Renal cortical epithelial cell (primary cell): Measurements from ENCODE around the gene PNLIPRP2. TPM values are rescaled to one million over a fixed set of nuclear protein-coding genes. Genes with fewer than 3 reads are reported as not detected.

Experiments
- DNase-seq: peaks from one replicate; pipeline ENCODE4 v3.0.0-alpha.2; 2011; ENCODE audit warnings: low read depth
- total RNA-seq: library from RNA; depleted of rRNA; stranded (reverse); fragments of >200 nt; gene quantifications from 2 replicates; pipeline ENCODE4 v1.2.3, GENCODE V29; 2014

Gene PNLIPRP2
- total RNA-seq, 1 donor from 2014 or later: not detected

- no peak for DNase-seq
These were observed 34.8 kb downstream of the PNLIPRP2 start for GRCh38 chr10:116655568-116655967.

GRCh38 chr10:116656044-116656443 lies 35.3 kb downstream of the PNLIPRP2 start:
- DNase-seq: no peak

GRCh38 chr10:116657863-116658551 lies 37.3 kb downstream of the PNLIPRP2 start:
- DNase-seq: no peak

GRCh38 chr10:116659049-116659670 lies 38.4 kb downstream of the PNLIPRP2 start:
- no peak for DNase-seq

- no peak for DNase-seq
These were observed 40.1 kb downstream of the PNLIPRP2 start for GRCh38 chr10:116660860-116661259.

GRCh38 chr10:116663342-116663741 lies 42.6 kb downstream of the PNLIPRP2 start:
- DNase-seq: no peak

GRCh38 chr10:116664631-116665030 lies 43.9 kb downstream of the PNLIPRP2 start:
- DNase-seq: no peak

- DNase-seq: no peak
These were observed 44.9 kb downstream of the PNLIPRP2 start for GRCh38 chr10:116665541-116666125.

GRCh38 chr10:116667484-116667883 lies 46.7 kb downstream of the PNLIPRP2 start:
- DNase-seq: no peak

GRCh38 chr10:116668018-116668417 lies 47.3 kb downstream of the PNLIPRP2 start:
- DNase-seq: no peak

- DNase-seq: no peak
These were observed 47.7 kb downstream of the PNLIPRP2 start for GRCh38 chr10:116668446-116668845.

- DNase-seq: no peak
These were observed 48.3 kb downstream of the PNLIPRP2 start for GRCh38 chr10:116669080-116669479.

GRCh38 chr10:116669832-116670644 lies 49.3 kb downstream of the PNLIPRP2 start:
- peak; percentile 15 for DNase-seq

- DNase-seq: no peak
These were observed 50.0 kb downstream of the PNLIPRP2 start for GRCh38 chr10:116670706-116671105.

GRCh38 chr10:116671274-116671926 lies 50.6 kb downstream of the PNLIPRP2 start:
- no peak for DNase-seq

- DNase-seq: no peak
These were observed 52.1 kb downstream of the PNLIPRP2 start for GRCh38 chr10:116672891-116673290.

GRCh38 chr10:116673866-116674265 lies 53.1 kb downstream of the PNLIPRP2 start:
- DNase-seq: no peak

- DNase-seq: no peak
These were observed 54.2 kb downstream of the PNLIPRP2 start for GRCh38 chr10:116674901-116675423.

GRCh38 chr10:116676118-116676517 lies 55.4 kb downstream of the PNLIPRP2 start:
- DNase-seq: no peak

GRCh38 chr10:116676633-116677032 lies 55.9 kb downstream of the PNLIPRP2 start:
- no peak for DNase-seq

- no peak for DNase-seq
These were observed 58.6 kb downstream of the PNLIPRP2 start for GRCh38 chr10:116679351-116679750.

GRCh38 chr10:116683166-116683565 lies 62.4 kb downstream of the PNLIPRP2 start:
- peak; percentile 96 for DNase-seq
